Mesenteric fat pad (tissue), 1 donor: ENCODE results near the gene EFNA2. TPM values are rescaled to one million over a fixed set of nuclear protein-coding genes. Genes with fewer than 3 reads are reported as not detected.

Experiments
- DNase-seq: peaks from one replicate; pipeline ENCODE4 v3.0.0-alpha.2; 2020; ENCODE audit warnings: low spot score
- total RNA-seq: library from RNA; stranded (reverse); fragmentation: NEBNext Ultra II Directional; extraction: Animal tissue kit (Norgen Biotek cat#: 25700); gene quantifications from one replicate; pipeline ENCODE4 v1.2.1, GENCODE V29; 2021
- donor health status: DM: yes; HTN: yes; CAD: no.

EFNA2 gene
- total RNA-seq, 1 donor from 2014 or later: not detected

- no peak for DNase-seq
These were observed 25.6 kb upstream of the EFNA2 start for GRCh38 chr19:1259876-1260748.

- peak; percentile 100 for DNase-seq
These were observed 24.7 kb upstream of the EFNA2 start for GRCh38 chr19:1260749-1261537.

- DNase-seq: no peak
These were observed 24.2 kb upstream of the EFNA2 start for GRCh38 chr19:1261538-1261797.

GRCh38 chr19:1261798-1262622, 23.7 kb upstream of the EFNA2 start:
- DNase-seq: no peak

GRCh38 chr19:1262623-1263123, 23.0 kb upstream of the EFNA2 start:
- no peak for DNase-seq

- DNase-seq: no peak
These were observed 22.5 kb upstream of the EFNA2 start for GRCh38 chr19:1263188-1263587.

GRCh38 chr19:1264801-1265614, 20.7 kb upstream of the EFNA2 start:
- DNase-seq: no peak

- DNase-seq: no peak
These were observed 20.0 kb upstream of the EFNA2 start for GRCh38 chr19:1265615-1266128.

GRCh38 chr19:1266129-1266915, 19.4 kb upstream of the EFNA2 start:
- peak; percentile 99 for DNase-seq

- DNase-seq: peak; percentile 98
These were observed 18.7 kb upstream of the EFNA2 start for GRCh38 chr19:1266916-1267476.

- no peak for DNase-seq
These were observed 18.0 kb upstream of the EFNA2 start for GRCh38 chr19:1267477-1268225.

GRCh38 chr19:1268226-1269064, 17.2 kb upstream of the EFNA2 start:
- no peak for DNase-seq

- DNase-seq: peak; percentile 100
These were observed 16.6 kb upstream of the EFNA2 start, which contains the start of gene CIRBP for GRCh38 chr19:1269065-1269477. TSS of gene CIRBP (plus strand) at chr19:1269332. CDS start at chr19:1270934, 1,602 bp downstream.

- peak; percentile 98 for DNase-seq
These were observed 16.0 kb upstream of the EFNA2 start for GRCh38 chr19:1269478-1270212.

- no peak for DNase-seq
These were observed 15.3 kb upstream of the EFNA2 start for GRCh38 chr19:1270213-1270853.

GRCh38 chr19:1270854-1271527, 14.7 kb upstream of the EFNA2 start:
- no peak for DNase-seq
